GM21515 (cell line): Measurements from ENCODE around the gene GRIP1.

ENCODE experiments used
- ATAC-seq: cut with Tn5 transposase; IDR thresholded peaks from one replicate; pipeline ENCODE4 v1.9.1; 2021; ENCODE audit not compliant: unreplicated experiment

GRIP1 gene

DNA sequence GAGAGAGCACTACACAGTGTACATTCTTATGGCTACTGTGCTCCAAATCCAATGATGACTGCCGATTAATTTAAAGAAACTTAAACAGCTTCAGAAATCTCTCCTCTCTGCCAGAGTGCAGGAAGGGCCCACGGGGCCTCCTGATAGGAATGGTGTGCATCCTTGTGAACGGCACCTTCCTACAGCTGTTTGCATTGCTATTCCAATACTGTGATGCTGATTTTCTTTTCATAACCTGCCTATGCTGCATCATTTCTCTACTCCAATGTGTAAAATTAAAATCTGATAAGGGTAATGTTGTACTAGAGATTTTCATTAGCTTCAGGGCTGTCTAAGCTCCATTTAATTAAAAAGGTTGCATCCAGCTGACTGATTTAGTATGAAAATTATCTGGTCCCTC lies 217.5 kb downstream of the GRIP1 start:
- no peak for ATAC-seq

- ATAC-seq = no peak
Measured at GRCh38 chr12:66459944-66460482, 218.9 kb downstream of the GRIP1 start.

DNA sequence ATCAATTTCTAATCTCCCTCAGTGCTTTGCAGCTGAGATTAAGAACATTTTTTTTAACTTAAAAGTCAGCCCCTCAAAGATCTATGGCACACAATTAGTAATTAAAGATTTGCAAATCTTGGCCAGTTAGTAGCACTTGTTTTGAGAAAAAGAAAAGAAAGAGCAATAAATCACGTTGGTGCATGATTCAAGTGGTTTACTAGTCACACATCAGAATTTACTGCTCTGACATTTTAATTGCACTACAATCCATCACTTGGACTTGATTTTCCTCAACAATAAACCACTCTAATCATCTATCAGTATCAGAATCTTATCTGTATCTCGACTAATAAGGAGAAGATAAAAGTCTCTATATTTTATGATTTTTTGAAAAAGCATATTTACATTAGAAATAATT lies 222.3 kb downstream of the GRIP1 start:
- ATAC-seq = no peak

DNA sequence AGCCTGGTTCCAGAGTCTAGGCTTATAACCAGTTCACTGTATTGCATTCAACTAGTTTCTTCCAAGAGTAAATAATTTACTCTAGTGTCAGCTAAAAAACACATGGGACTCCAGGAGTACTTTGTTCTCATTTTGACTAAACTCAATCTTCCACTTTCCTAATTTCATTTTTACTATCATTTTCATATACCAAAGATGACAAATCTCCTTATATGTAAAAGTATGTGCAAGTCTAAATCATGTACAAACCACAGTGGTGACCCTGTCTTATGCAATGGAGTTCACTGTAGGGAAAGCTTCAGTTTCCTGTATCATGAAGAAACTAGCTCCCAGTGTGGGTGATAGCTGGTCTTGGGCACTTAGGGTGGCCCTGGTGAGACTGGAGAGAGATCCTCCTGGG lies 225.0 kb downstream of the GRIP1 start:
- peak; percentile 87 for ATAC-seq

- ATAC-seq = no peak
Measured at GRCh38 chr12:66453120-66453519, 225.8 kb downstream of the GRIP1 start.

DNA sequence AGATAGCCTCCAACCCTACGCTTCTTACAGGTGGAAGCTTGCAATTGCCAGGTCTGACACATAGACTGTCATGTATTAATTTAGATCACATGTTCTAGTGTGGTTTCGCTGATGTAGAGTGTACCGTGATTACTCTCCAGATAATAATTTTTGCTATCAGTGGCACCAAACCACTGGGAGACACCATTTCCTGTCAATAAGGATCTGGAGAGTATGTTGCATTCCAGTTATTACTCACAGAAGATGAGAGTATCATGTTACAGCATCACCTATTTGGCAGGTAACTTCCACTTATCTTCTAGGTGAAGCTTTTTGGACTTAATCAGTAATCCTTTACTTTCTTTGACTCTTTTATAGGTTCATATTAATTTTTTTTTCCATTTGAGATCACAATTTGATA lies 229.3 kb downstream of the GRIP1 start:
- ATAC-seq = no peak

DNA sequence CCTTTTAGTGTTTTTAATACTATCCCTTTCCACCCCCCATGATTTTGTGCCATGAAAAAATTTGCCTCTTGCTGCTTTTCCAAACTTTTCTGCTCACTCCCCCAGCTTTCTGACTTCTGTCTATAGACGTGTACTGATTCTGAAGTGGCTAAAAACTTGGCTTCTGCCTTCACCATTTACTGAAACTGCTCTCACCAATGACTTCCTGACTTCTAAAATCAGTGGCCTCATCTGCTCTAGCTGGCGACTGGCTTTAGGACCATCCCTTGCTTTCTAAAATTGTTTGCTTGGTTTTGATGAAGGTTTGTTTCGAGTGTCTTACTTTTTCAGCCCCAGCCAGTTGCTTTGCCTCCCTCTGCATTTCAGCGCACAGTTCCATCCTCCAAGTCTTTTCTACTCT lies 231.2 kb downstream of the GRIP1 start:
- ATAC-seq = no peak

- ATAC-seq = no peak
Measured at GRCh38 chr12:66446276-66446675, 232.6 kb downstream of the GRIP1 start.

DNA sequence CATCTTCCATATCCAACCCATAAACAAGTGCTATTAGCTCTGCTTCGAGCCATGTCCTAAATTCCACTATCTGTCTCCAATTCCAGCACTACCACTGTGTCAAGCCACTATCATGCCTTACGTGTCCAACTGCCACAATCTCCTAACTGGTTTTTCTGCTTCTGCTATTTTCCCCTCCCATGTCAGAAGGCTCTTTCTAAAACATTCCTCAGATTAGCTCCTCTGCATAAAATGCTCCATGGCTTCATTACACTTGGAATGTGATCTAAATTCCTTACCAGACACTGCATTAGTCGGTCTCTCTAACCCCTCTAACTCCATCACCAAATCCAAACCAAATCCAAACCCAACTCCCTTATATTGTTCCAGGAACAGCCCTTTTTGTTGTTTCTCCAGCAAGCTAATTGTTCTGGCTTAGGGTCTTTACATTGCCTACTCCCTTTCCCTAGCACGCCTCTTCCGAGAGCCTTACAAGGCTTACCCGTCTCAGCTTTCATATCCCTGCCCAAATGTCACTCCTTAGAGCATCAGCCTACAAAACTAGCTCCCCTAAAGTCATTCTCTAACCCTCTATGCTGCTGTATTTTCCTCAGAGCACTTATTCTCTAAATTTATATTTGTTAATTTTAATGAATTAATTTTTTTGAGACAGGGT lies 236.8 kb downstream of the GRIP1 start:
- ATAC-seq = no peak

DNA sequence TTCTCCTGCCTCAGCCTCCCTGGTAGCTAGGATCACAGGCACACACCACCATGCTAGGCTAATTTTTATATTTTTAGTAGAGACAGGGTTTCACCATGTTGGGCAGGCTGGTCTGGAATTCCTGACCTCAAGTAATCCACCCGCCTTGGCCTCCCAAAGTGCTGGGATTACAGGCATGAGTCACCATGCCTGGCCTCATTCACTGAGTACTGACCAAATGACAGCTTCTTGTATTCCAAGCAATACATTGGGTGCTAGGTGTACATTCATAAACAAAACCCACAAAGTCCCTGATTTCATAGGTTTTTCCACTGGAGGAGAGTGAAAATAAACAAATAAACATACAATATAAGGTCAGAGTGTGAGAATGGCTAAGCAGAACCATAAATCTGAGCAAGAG lies 240.3 kb downstream of the GRIP1 start:
- no peak for ATAC-seq

DNA sequence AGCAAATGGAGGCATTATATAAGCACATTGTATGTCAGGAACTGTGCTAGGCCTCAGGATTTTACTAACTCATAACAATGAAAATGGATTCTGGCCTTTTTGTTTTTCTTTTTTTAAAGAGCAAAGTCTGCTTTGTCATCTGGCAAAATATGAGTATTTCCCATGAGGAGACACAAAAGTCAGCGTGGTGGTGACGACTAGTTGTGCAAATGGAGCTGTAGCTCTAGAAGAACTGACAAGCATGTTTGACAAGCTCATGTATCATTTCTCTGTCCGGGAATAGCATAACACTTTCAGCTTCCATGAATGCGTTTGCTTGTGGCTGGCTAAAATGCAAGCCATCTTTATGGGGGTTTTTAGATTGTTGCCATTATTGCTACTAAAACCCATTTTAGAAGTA lies 248.8 kb downstream of the GRIP1 start:
- no peak for ATAC-seq

DNA sequence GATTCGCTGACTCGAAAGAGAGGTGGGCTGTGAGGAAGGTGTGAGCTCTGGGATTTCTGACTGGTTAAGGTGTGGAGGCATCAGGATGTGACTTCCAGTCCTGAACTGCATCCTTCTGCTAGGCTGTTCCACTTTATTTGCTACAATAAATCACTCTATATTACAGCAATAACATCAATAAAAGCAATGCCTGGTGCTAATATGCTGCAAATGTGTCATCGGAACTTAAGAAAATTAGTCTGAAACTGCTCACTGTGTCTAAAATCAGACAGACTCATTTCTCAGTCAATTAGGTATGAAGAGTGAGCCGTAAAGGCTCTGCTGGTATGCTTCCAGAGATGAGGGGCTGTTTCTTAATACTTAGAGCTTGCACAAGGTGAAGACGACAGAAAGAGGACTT lies 250.0 kb downstream of the GRIP1 start:
- ATAC-seq = no peak

- no peak for ATAC-seq
Measured at GRCh38 chr12:66428261-66428660, 250.6 kb downstream of the GRIP1 start.

- ATAC-seq = no peak
Measured at GRCh38 chr12:66426696-66427095, 252.2 kb downstream of the GRIP1 start.

- no peak for ATAC-seq
Measured at GRCh38 chr12:66423266-66423665, 255.6 kb downstream of the GRIP1 start.

DNA sequence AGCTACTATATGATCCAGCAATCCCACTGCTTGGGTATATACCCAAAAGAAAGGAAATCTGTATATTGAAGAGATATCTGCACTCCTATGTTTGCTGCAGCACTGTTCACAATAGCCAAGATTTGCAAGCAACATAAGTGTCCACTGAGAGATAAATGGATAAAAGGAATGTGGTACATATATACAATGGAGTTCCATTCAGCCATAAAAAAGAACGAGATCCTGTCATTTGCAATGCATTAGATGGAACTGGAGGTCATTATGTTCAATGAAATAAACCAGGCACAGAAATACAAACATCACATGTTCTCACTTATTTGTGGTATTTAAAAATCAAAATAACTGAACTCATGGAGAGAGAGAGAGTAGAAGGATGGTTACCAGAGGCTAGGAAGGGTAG lies 260.0 kb downstream of the GRIP1 start:
- no peak for ATAC-seq

- no peak for ATAC-seq
Measured at GRCh38 chr12:66417217-66417616, 261.7 kb downstream of the GRIP1 start.

- no peak for ATAC-seq
Measured at GRCh38 chr12:66409195-66409871, 269.5 kb downstream of the GRIP1 start.

GRCh38 chr12:66405395-66405794 lies 273.5 kb downstream of the GRIP1 start:
- no peak for ATAC-seq

GRCh38 chr12:66403746-66404145 lies 275.1 kb downstream of the GRIP1 start:
- ATAC-seq = no peak

DNA sequence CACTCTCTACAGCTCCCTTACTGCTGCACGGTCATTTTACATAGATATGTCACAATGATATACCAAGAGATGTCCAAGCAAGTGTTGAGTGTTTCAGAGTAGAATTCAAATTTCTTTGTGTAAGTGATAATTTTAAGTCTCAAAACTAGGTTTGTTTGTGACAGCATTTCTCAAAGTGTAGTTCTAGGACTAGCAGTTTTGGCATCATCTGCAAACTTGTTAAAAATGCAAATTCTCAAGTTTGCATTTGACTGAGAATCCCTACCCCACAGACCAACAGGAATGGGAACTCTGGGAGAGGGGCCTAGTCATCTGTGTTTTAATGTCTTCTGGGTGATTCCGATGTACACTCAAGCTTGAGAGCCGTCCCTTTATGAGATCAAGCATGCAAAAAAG lies 279.0 kb downstream of the GRIP1 start:
- no peak for ATAC-seq
